Prostate gland (tissue), 2 donors: Measurements from ENCODE around the gene CCL20. TPM values are rescaled to one million over a fixed set of nuclear protein-coding genes. Genes with fewer than 3 reads are reported as not detected.

ENCODE experiments used
- DNase-seq: peaks from one replicate; pipeline ENCODE4 v3.0.0-alpha.2; 2019; ENCODE audit warnings: low spot score
- H3K27ac ChIP-seq, 2 donors: fragments of 200-600 bp; sonication (generic); 2 replicates each; pipeline ENCODE4 v1.5.1; 2017 to 2019
- H3K27me3 ChIP-seq: fragments of 200-600 bp; sonication (generic); replicated peaks from 2 replicates; pipeline ENCODE4 v1.5.1; 2019; ENCODE audit not compliant: insufficient read depth
- H3K36me3 ChIP-seq, 2 donors: fragments of 200-600 bp; sonication (generic); 1 replicate in 1 of 2; 2 replicates in 1 of 2; pipeline versions ENCODE4 v1.5.1 to v1.8.1; 2017 to 2019
- H3K4me1 ChIP-seq: fragments of 200-600 bp; sonication (generic); replicated peaks from 2 replicates; pipeline ENCODE4 v1.5.1; 2019
- H3K4me3 ChIP-seq, 2 donors: fragments of 200-600 bp; sonication (generic); 2 replicates each; pipeline ENCODE4 v1.5.1; 2017 to 2019
- H3K9me3 ChIP-seq: fragments of 200-600 bp; sonication (generic); 2 replicates; pipeline ENCODE4 v1.5.1; 2017
- POLR2A ChIP-seq: fragments of 450-650 bp; IDR thresholded peaks from one replicate; pipeline ENCODE4 v1.6.1; 2016; ENCODE audit warnings: antibody characterized with exemption, mild to moderate bottlenecking
- POLR2AphosphoS5 ChIP-seq: sonication (generic); formaldehyde crosslinking; IDR thresholded peaks from one replicate; pipeline ENCODE4 v1.6.1; 2017; ENCODE audit warnings: antibody characterized with exemption
- WGBS: methylation state at CpG from one replicate; pipeline ENCODE4 v1.1.5; 2018; 5-methylcytosine and 5-hydroxymethylcytosine counted together
- intact Hi-C: fragments of 100-400 bp; cut with DNase I; formaldehyde crosslinking; loops from one replicate; pipeline ENCODE4 v1.14.2; 2022
- total RNA-seq, 2 donors: library from RNA; depleted of rRNA; stranded (reverse); fragments of >200 nt; gene quantifications; one replicate each; pipeline ENCODE4 v1.1.0, GENCODE V29; 2016
- TF ChIP-seq, protein P1 (sequence below), 4 experiments: fragments of 200-600 bp in 2 of 4; fragments of 450-650 bp in 2 of 4; sonication (generic) in 2 of 4; IDR thresholded peaks; 1 replicate in 3 of 4; 2 replicates in 1 of 4; pipeline ENCODE4 v1.5.1; 2016 to 2019; ENCODE audit warnings: antibody characterized with exemption in 4 of 4, mild to moderate bottlenecking in 2 of 4, moderate library complexity in 2 of 4

CCL20 gene
- total RNA-seq, 2 donors from 2014 or later = 1.6 TPM; not detected in 1

DNA sequence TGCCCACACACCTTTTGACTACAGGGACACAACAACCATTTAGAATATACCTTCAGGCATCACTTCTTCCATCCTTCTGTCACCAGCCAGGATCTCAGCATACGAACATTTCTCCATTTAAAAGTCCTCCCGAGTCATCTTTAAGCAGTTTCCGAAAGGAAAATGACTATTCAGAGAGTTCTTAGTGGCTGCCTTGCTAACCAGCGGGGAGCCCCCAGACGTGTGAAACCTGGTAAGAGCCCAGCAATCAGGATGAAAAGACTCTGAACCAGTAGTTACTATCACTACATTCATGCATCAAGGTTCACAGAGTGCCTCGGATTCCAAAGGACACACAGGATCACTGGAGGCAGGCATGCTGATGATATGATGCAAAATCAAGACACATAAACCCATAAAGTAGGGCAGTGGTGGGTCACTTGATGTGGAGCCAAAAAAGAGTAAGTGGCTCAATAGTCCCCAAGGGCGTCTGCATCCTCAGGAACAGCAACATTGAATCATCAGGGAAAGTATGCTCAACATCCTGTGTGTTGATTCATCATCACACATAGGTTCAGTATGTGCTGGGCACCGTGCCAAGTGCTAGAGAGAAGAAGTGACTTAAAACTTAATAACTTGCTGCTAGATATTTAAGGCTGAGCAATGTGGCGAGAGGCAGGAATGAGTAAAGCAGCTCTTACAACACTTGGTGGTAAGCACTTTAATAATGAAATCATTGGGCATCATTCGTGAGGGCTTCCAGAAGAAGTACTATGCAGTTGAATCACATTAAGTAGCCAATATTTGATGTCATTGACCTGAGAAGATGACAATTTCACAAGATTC is 4.4 kb downstream of the CCL20 start:
- Histone ChIP-seq H3K9me3 (no peaks in the 10 kb centered on the region), H3K4me1 (no peaks in the 10 kb centered on the region), H3K27me3 (no peaks in the 10 kb centered on the region), H3K36me3 (no peaks in the 10 kb centered on the region), H3K27ac (no peak overlapping the region), H3K4me3 (no peak overlapping the region)
- peak; percentile 50 for DNase-seq
- TF ChIP-seq POLR2A (no peak), POLR2AphosphoS5 (peak; percentile 30)
- TF ChIP-seq, protein P1, sequence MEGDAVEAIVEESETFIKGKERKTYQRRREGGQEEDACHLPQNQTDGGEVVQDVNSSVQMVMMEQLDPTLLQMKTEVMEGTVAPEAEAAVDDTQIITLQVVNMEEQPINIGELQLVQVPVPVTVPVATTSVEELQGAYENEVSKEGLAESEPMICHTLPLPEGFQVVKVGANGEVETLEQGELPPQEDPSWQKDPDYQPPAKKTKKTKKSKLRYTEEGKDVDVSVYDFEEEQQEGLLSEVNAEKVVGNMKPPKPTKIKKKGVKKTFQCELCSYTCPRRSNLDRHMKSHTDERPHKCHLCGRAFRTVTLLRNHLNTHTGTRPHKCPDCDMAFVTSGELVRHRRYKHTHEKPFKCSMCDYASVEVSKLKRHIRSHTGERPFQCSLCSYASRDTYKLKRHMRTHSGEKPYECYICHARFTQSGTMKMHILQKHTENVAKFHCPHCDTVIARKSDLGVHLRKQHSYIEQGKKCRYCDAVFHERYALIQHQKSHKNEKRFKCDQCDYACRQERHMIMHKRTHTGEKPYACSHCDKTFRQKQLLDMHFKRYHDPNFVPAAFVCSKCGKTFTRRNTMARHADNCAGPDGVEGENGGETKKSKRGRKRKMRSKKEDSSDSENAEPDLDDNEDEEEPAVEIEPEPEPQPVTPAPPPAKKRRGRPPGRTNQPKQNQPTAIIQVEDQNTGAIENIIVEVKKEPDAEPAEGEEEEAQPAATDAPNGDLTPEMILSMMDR (IDR thresholded peaks at IDR 0.05) = no peak
- intact Hi-C loops = no loop called here
- WGBS = 43% methylated on average over 10 of the region's 10 CpGs

DNA sequence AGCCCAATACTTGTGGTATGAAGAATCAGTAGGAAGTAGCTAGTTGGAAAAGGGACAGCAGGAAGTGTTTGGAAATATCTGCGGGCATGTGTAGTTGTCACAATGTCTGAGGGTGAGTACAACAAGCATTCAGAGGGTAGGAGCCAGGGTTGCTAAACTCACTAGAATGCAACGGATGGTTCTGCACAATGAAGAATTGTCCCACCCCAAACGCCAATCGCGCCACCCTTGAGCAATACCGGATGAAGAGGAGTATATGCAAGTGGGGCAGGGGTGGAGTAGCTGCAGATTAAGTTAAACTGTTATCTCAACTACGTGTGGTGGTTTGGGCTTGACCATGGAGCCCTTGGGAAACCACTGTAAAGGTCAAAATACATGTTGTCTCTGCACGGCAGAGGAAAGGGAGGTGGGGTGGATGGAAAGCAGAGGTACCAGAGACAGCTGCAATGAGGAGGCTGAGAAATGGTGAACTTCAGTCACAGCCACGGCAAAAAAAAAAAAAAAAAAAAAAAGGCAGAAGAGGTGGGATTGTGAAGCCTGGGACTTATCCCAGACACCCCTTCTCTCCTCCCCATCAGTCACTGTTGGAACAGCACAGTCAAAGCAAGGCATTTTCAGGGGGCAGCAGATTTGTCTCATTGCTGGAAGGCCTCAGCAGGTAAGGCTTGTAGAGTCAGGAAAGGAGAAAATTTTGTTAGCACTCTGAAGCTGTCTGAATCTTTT is 5.2 kb downstream of the CCL20 start:
- Histone ChIP-seq H3K27ac (no peak overlapping the region), H3K27me3 (no peaks in the 10 kb centered on the region), H3K36me3 (no peaks in the 10 kb centered on the region), H3K4me3 (no peak overlapping the region), H3K9me3 (no peaks in the 10 kb centered on the region), H3K4me1 (no peaks in the 10 kb centered on the region)
- DNase-seq = no peak
- TF ChIP-seq POLR2AphosphoS5 (no peak), POLR2A (no peak)
- TF ChIP-seq, protein P1 (IDR thresholded peaks at IDR 0.05) = no peak
- WGBS = 78% methylated on average over 9 of the region's 9 CpGs
- intact Hi-C loops = no loop called here

DNA sequence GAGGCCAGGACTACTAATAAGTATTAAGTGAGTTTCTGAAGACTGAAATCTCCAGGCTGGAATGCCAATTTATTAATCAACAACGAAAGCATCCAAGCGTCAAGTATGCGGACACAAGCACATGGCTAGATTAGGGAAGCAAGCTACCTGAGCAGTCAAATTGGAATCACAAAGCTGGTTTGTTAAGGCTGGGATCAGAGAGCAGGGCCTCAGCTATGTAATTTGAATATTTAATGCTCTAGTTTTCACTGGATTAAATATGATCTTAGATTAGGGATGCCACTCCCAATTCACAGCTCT is 5.7 kb downstream of the CCL20 start:
- H3K27ac ChIP-seq = no peak overlapping the region
- intact Hi-C loops = no loop called here
- H3K36me3 ChIP-seq = no peaks in the 10 kb centered on the region
- 93% methylated on average over 3 of the region's 3 CpGs for WGBS
- no peak for TF ChIP-seq POLR2AphosphoS5
- TF ChIP-seq, protein P1 (IDR thresholded peaks at IDR 0.05) = no peak
- TF ChIP-seq POLR2A = no peak
- no peaks in the 10 kb centered on the region for H3K9me3 ChIP-seq
- no peak overlapping the region for H3K4me3 ChIP-seq
- no peaks in the 10 kb centered on the region for H3K27me3 ChIP-seq
- no peak for DNase-seq
- no peaks in the 10 kb centered on the region for H3K4me1 ChIP-seq

DNA sequence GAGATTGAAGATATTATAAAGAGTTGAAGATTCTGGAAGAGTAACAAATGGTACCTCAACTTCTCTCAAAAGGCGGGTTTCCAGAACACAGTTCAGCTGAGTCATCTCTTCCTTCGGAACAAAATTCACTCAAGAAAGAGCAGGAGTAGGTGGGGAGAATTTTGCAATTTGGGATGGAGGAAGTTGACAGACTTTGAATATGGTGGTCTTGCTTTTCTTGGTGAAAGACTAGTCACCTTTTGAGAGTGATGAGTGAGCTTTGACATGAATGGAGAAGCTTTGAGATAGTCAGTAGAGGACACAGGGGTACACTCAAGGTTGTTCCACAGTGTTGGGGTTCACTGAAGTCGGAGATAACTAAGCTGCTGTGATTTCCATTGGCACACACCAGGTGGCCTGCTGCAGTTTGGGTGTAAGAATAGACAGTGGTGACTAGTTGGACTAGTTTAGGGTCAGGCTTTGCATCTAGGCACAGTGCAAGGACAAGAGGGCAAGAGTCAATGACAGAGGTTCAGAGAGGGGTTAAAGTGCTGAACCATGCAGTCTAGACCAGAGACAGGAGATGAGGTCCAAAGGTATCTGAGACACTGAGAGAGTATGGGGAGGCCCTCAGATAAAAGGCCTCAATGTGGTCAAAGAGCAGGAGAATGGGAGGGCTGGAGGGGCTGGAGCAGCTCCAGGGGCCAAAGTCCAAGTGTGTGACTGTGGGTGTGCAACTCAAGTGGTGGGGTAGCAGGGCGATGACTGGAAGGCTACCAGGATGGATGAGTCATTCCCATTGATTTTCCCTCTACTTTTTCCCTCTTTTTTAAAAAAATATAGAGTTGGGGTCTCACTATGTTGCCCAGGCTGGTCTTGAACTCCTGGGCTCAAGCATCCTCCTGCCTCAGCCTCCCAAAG is 7.7 kb downstream of the CCL20 start:
- no peak for DNase-seq

More for the DNA sequence above, 7.7 kb downstream of the CCL20 start:
- no peaks in the 10 kb centered on the region for H3K27me3 ChIP-seq
- H3K4me1 ChIP-seq = no peaks in the 10 kb centered on the region
- H3K27ac ChIP-seq = no peak overlapping the region
- no peaks in the 10 kb centered on the region for H3K36me3 ChIP-seq
- intact Hi-C loops = no loop called here
- H3K4me3 ChIP-seq = no peak overlapping the region
- no peaks in the 10 kb centered on the region for H3K9me3 ChIP-seq
- no peak for TF ChIP-seq POLR2AphosphoS5
- TF ChIP-seq, protein P1 (IDR thresholded peaks at IDR 0.05) = no peak
- no peak for TF ChIP-seq POLR2A
- WGBS = 93% methylated on average over 4 of the region's 4 CpGs
